Mucosa of stomach (tissue), 1 donor: ENCODE data around the gene ARGFX.

Experiments
- H3K27me3 ChIP-seq: one replicate; pipeline ENCODE4 v1.7.0; 2013; ENCODE audit warnings: mild to moderate bottlenecking, low read length; ENCODE audit not compliant: control insufficient read depth, insufficient read depth
- H3K36me3 ChIP-seq: one replicate; pipeline ENCODE4 v1.7.0; 2013; ENCODE audit warnings: low read length; ENCODE audit not compliant: control insufficient read depth, insufficient read depth
- H3K4me1 ChIP-seq: one replicate; pipeline ENCODE4 v1.7.0; 2013; ENCODE audit warnings: mild to moderate bottlenecking, low read length; ENCODE audit not compliant: control insufficient read depth, insufficient read depth
- H3K4me3 ChIP-seq: one replicate; pipeline ENCODE4 v1.7.0; 2013; ENCODE audit warnings: low read length
- H3K9ac ChIP-seq: one replicate; pipeline ENCODE4 v1.7.0; 2013; ENCODE audit warnings: mild to moderate bottlenecking, low read length, moderate library complexity
- H3K9me3 ChIP-seq: one replicate; pipeline ENCODE4 v1.7.0; 2013; ENCODE audit warnings: mild to moderate bottlenecking, low read length, moderate library complexity; ENCODE audit not compliant: control insufficient read depth
- donor health status: Pancreatic carcinoma.

The ARGFX gene

GRCh38 chr3:121567649-121568048, at the start of gene ARGFX:
Gene ARGFX, plus strand, starts transcription at chr3:121567949. Its CDS starts 2,765 bp downstream, at chr3:121570714.
- Histone ChIP-seq H3K4me1 (no peaks in the 10 kb centered on the region), H3K36me3 (no peaks in the 10 kb centered on the region)

GRCh38 chr3:121517953-121518655, 49.6 kb upstream of the ARGFX start:
- no peaks in the 10 kb centered on the region for H3K36me3 ChIP-seq
- H3K4me3 ChIP-seq, result no peak overlapping the region
- no peaks in the 10 kb centered on the region for H3K9me3 ChIP-seq
- H3K9ac ChIP-seq, result no peak overlapping the region
- no peaks in the 10 kb centered on the region for H3K4me1 ChIP-seq
- H3K27me3 ChIP-seq, result no peaks in the 10 kb centered on the region

More at GRCh38 chr3:121567649-121568048, at the start of gene ARGFX:
- no peak within 1 kb of the TSS for H3K4me3 ChIP-seq
- no peaks in the 10 kb centered on the region for H3K9me3 ChIP-seq
- no peak within 1 kb of the TSS for H3K9ac ChIP-seq
- H3K27me3 ChIP-seq, result no peaks in the 10 kb centered on the region

GRCh38 chr3:121520510-121520909, 47.2 kb upstream of the ARGFX start:
- Histone ChIP-seq H3K9me3 (no peaks in the 10 kb centered on the region), H3K9ac (no peak overlapping the region), H3K27me3 (no peaks in the 10 kb centered on the region), H3K4me1 (no peaks in the 10 kb centered on the region), H3K36me3 (no peaks in the 10 kb centered on the region), H3K4me3 (no peak overlapping the region)

- no peaks in the 10 kb centered on the region for H3K36me3 ChIP-seq
- no peaks in the 10 kb centered on the region for H3K27me3 ChIP-seq
- H3K9me3 ChIP-seq, result no peaks in the 10 kb centered on the region
- H3K4me3 ChIP-seq, result no peak overlapping the region
- H3K9ac ChIP-seq, result no peak overlapping the region
- no peaks in the 10 kb centered on the region for H3K4me1 ChIP-seq
Measured at GRCh38 chr3:121529308-121529707, 38.4 kb upstream of the ARGFX start.

DNA sequence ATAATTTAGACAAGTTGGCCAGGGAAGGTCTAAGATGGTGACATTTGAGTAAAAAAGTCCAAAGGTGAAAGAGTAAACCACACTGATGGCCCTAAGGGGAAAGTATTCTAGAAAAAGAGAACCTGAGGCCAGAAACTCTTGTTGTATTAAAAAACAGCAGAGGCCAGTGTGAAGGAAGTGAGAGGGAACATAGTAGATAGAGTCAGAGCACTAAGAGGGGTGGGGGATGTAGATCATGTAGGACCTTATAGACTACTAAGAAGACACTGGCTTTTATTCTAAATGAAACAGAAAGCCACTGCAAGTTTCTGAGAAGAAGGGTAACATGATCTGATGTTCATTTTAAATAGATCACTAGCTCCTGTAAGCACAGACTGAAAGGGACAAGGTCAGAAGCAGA, 36.5 kb upstream of the ARGFX start:
- Histone ChIP-seq H3K4me1 (no peaks in the 10 kb centered on the region), H3K9me3 (no peaks in the 10 kb centered on the region), H3K36me3 (no peaks in the 10 kb centered on the region), H3K4me3 (no peak overlapping the region), H3K9ac (no peak overlapping the region), H3K27me3 (no peaks in the 10 kb centered on the region)

DNA sequence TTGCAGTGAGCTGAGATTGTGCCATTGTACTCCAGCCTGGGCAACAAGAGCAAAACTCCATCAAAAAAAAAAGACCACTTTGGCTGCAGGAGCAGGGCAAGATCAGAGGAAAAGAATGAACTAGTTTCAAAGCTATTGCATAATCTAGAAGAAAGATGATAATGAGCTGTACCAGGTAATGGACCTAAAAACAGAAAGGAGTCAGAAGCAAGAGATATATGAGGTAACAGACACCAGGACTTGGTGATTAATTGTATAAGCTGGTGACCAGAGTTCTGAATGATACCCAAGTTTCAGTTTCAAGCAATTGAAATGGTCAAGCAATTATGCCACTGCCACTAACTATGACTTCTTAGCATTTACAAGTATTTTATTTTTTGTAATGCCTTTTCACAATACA, 24.8 kb upstream of the ARGFX start:
- Histone ChIP-seq H3K4me1 (peaks cover 5% of the 10 kb centered on the region), H3K36me3 (no peaks in the 10 kb centered on the region), H3K9ac (no peak overlapping the region), H3K27me3 (no peaks in the 10 kb centered on the region), H3K9me3 (no peaks in the 10 kb centered on the region), H3K4me3 (no peak overlapping the region)

DNA sequence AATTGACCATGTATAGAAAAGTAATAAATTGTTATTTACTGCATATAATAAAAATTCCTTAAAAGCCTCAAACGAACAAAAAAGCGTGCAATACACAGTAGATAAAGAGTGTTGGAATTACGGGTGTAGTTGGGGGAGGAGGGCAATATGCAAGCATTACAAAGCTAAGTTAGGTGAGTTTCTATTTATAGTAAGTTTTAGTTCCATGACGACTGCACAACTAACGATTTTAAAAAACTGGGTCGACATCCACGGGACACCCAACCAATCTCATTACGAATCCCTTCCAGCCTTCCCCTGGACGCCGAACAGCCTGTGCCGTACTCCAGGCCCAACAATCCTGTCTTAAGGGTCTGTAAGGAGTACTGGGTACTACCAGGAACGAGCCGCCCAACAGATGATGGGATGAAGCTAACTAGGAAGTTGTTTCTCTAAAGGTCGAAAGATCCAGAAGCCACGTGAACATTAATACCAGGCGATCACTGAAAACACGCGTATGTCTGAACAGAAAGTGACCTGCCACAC, 22.6 kb upstream of the ARGFX start:
- Histone ChIP-seq H3K4me3 (peak overlapping the region; percentile 47), H3K9ac (peak overlapping the region; percentile 45), H3K9me3 (no peaks in the 10 kb centered on the region), H3K4me1 (peaks cover 10% of the 10 kb centered on the region), H3K36me3 (no peaks in the 10 kb centered on the region), H3K27me3 (no peaks in the 10 kb centered on the region)

GRCh38 chr3:121545574-121546455, 21.9 kb upstream of the ARGFX start, which contains the start of gene POLQ:
Gene POLQ, minus strand, starts transcription at chr3:121545988. Its CDS starts 111 bp downstream, at chr3:121545877.
- Histone ChIP-seq H3K4me1 (peaks cover 10% of the 10 kb centered on the region), H3K9ac (peak within 1 kb of the TSS; percentile 79), H3K27me3 (no peaks in the 10 kb centered on the region), H3K36me3 (no peaks in the 10 kb centered on the region), H3K4me3 (peak within 1 kb of the TSS; percentile 47), H3K9me3 (no peaks in the 10 kb centered on the region)

DNA sequence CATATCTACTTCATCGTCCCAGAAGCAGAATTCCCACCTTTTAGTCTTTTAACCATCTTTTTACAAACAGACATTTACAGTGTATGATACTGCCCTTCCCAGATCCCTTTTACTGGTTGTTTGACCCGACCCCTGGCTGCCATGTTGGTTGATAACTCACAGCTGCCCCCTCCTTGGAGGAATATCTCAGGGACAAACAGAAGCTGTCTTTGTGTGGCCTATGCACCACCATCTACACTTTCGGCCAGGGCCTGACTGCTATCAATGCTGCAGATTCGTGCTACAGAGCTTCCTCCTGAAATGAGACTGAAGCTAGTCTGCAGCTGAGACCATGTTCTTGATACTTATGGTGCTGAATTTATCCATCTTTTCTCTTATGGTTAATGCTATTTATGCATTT, 15.4 kb upstream of the ARGFX start:
- H3K36me3 ChIP-seq, result no peaks in the 10 kb centered on the region
- H3K27me3 ChIP-seq, result no peaks in the 10 kb centered on the region
- no peaks in the 10 kb centered on the region for H3K9me3 ChIP-seq
- H3K4me1 ChIP-seq, result peaks cover 5% of the 10 kb centered on the region
- no peak overlapping the region for H3K9ac ChIP-seq
- no peak overlapping the region for H3K4me3 ChIP-seq

- H3K9ac ChIP-seq, result no peak overlapping the region
- no peak overlapping the region for H3K4me3 ChIP-seq
Measured at GRCh38 chr3:121552797-121553196, 15.0 kb upstream of the ARGFX start.

DNA sequence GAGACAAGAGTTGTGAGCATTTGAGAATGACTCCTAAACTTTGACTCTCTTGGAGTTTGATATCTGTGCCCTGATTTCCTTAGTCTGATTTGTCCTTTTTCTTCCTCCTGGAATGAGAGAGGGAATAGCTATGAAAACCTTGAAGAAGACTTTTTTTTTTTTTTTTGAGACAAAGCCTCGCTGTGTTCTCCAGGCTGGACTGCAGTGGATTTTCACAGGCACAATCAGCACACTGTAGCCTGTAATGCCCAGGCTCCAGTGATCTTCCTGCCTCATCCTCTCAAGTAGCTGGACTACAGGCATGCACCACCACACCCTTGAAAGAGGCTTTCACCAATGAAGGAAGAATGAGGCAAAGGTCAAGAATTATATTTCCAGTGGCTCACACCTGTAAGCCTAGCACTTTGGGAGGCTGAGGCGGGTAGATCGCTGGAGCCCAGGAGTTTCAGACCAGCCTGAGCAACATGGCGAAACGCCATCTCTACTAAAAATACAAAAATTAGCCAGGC, 10.3 kb upstream of the ARGFX start:
- H3K4me3 ChIP-seq, result no peak overlapping the region
- H3K36me3 ChIP-seq, result no peaks in the 10 kb centered on the region
- no peaks in the 10 kb centered on the region for H3K4me1 ChIP-seq
- H3K9me3 ChIP-seq, result no peaks in the 10 kb centered on the region
- H3K9ac ChIP-seq, result no peak overlapping the region
- no peaks in the 10 kb centered on the region for H3K27me3 ChIP-seq

More at GRCh38 chr3:121552797-121553196, 15.0 kb upstream of the ARGFX start:
- Histone ChIP-seq H3K4me1 (peaks cover 5% of the 10 kb centered on the region), H3K36me3 (no peaks in the 10 kb centered on the region), H3K9me3 (no peaks in the 10 kb centered on the region), H3K27me3 (no peaks in the 10 kb centered on the region)

GRCh38 chr3:121562148-121562547, 5.6 kb upstream of the ARGFX start:
- Histone ChIP-seq H3K9ac (no peak overlapping the region), H3K9me3 (no peaks in the 10 kb centered on the region), H3K27me3 (no peaks in the 10 kb centered on the region), H3K4me1 (no peaks in the 10 kb centered on the region), H3K4me3 (no peak overlapping the region), H3K36me3 (no peaks in the 10 kb centered on the region)
